Testis (tissue), 3 donors: Measurements from ENCODE around the gene NAGPA. TPM values are rescaled to one million over a fixed set of nuclear protein-coding genes. Genes with fewer than 3 reads are reported as not detected.
A peak's percentile ranks its signal among the peaks of the same experiment; 100 is the strongest.

Experiments used
- DNase-seq: peaks from one replicate; pipeline ENCODE4 v3.0.0-alpha.2; 2019
- H3K27ac ChIP-seq, 2 donors: fragments of 200-600 bp; sonication (generic); one replicate each; pipeline ENCODE4 v1.5.1; 2019
- H3K27me3 ChIP-seq: fragments of 200-600 bp; sonication (generic); one replicate; pipeline ENCODE4 v1.5.1; 2019
- H3K36me3 ChIP-seq: fragments of 200-600 bp; sonication (generic); one replicate; pipeline ENCODE4 v1.5.1; 2017; ENCODE audit warnings: low read depth; ENCODE audit errors: missing control alignments
- H3K4me1 ChIP-seq: fragments of 200-600 bp; sonication (generic); one replicate; pipeline ENCODE4 v1.5.1; 2019
- H3K4me3 ChIP-seq, 2 donors: fragments of 200-600 bp; sonication (generic); one replicate each; pipeline ENCODE4 v1.5.1; 2017 to 2019
- H3K9me3 ChIP-seq: fragments of 200-600 bp; sonication (generic); one replicate; pipeline ENCODE4 v1.5.1; 2017
- CTCF ChIP-seq, 3 experiments: fragments of 450-650 bp in 2 of 3; fragments of 200-600 bp in 1 of 3; sonication (generic) in 1 of 3; IDR thresholded peaks; one replicate each; pipeline ENCODE4 v1.5.1; 2016 to 2019; ENCODE audit warnings: antibody characterized with exemption in 3 of 3, mild to moderate bottlenecking in 2 of 3, moderate library complexity in 1 of 3
- POLR2A ChIP-seq: fragments of 450-650 bp; IDR thresholded peaks from one replicate; pipeline ENCODE4 v1.6.1; 2017; ENCODE audit warnings: antibody characterized with exemption, mild to moderate bottlenecking, moderate library complexity
- WGBS, 2 donors: methylation state at CpG; one replicate each; pipeline ENCODE4 v1.1.5; 2018; 5-methylcytosine and 5-hydroxymethylcytosine counted together
- intact Hi-C: fragments of 100-400 bp; cut with DNase I; formaldehyde crosslinking; loops from one replicate; pipeline ENCODE4 v1.15.1; 2023; ENCODE audit warnings: low total_unique reads
- polyA plus RNA-seq: library from polyadenylated mRNA; stranded (reverse); fragments of 350-450 nt; fragmentation: Illumina TruSeq; extraction: RNeasy Lipid Tissue Mini Kit (QIAGEN cat#74804); gene quantifications from one replicate; pipeline ENCODE4 v1.2.3, GENCODE V29; 2014; ENCODE audit warnings: low read depth, low replicate concordance; ENCODE audit not compliant: insufficient read depth
- total RNA-seq, 2 donors: library from RNA; depleted of rRNA; stranded (reverse); fragments of >200 nt; gene quantifications; one replicate each; pipeline ENCODE4 v1.2.3, GENCODE V29; 2016

Gene NAGPA
- total and polyA plus RNA-seq, 3 donors from 2014 or later: 11.4 to 39.0 (median 38.7) TPM

- 11 to 14% methylated on average over 24 to 55 of the region's 60 CpGs for WGBS, 2 donors
- Histone ChIP-seq H3K27me3 (no peaks in the 10 kb centered on the region), H3K4me1 (no peaks in the 10 kb centered on the region), H3K4me3 (peak overlapping the region; percentile 1 to 56), H3K9me3 (no peaks in the 10 kb centered on the region), H3K36me3 (no peaks in the 10 kb centered on the region), H3K27ac (no peak overlapping the region)
- intact Hi-C loops: no loop called here
- no peak for TF ChIP-seq CTCF (IDR thresholded peaks at IDR 0.05)
- no peak for TF ChIP-seq POLR2A
- DNase-seq: no peak
These were observed 46.0 kb downstream of the NAGPA start for GRCh38 chr16:4987580-4988374.

GRCh38 chr16:4987250-4987579 lies 46.5 kb downstream of the NAGPA start:
- TF ChIP-seq CTCF (IDR thresholded peaks at IDR 0.05): no peak
- TF ChIP-seq POLR2A: no peak
- peaks cover 4% of the 10 kb centered on the region for H3K4me1 ChIP-seq
- H3K36me3 ChIP-seq: no peaks in the 10 kb centered on the region
- WGBS, 2 donors: 3 to 7% methylated on average over 8 to 10 of the region's 10 CpGs
- H3K4me3 ChIP-seq: peak overlapping the region; percentile 1 to 56
- intact Hi-C loops: no loop called here
- no peak for DNase-seq
- no peak overlapping the region for H3K27ac ChIP-seq
- H3K27me3 ChIP-seq: no peaks in the 10 kb centered on the region
- no peaks in the 10 kb centered on the region for H3K9me3 ChIP-seq

GRCh38 chr16:4984174-4984990 lies 49.4 kb downstream of the NAGPA start:
- peaks cover 8% of the 10 kb centered on the region for H3K4me1 ChIP-seq
- no peak overlapping the region for H3K27ac ChIP-seq
- H3K4me3 ChIP-seq: no peak overlapping the region
- WGBS, 2 donors: 75 to 78% methylated on average over 5 of the region's 5 CpGs
- H3K27me3 ChIP-seq: no peaks in the 10 kb centered on the region
- no peaks in the 10 kb centered on the region for H3K9me3 ChIP-seq
- TF ChIP-seq POLR2A: no peak
- no peak for TF ChIP-seq CTCF (IDR thresholded peaks at IDR 0.05)
- H3K36me3 ChIP-seq: no peaks in the 10 kb centered on the region
- intact Hi-C loops: no loop called here
- DNase-seq: no peak

- intact Hi-C loops: no loop called here
- no peaks in the 10 kb centered on the region for H3K36me3 ChIP-seq
- no peak overlapping the region for H3K4me3 ChIP-seq
- no peaks in the 10 kb centered on the region for H3K9me3 ChIP-seq
- H3K4me1 ChIP-seq: peaks cover 8% of the 10 kb centered on the region
- WGBS, 2 donors: 28 to 44% methylated on average over 14 to 20 of the region's 20 CpGs
- no peaks in the 10 kb centered on the region for H3K27me3 ChIP-seq
- TF ChIP-seq CTCF (IDR thresholded peaks at IDR 0.05): no peak
- no peak for TF ChIP-seq POLR2A
- no peak for DNase-seq
- no peak overlapping the region for H3K27ac ChIP-seq
These were observed 51.5 kb downstream of the NAGPA start for GRCh38 chr16:4982056-4982867.
